ENCODE measurements around the gene BTBD7.
"Not testable (repeated sequence)": the region's sequence is repeated elsewhere in the genome, so short reads cannot be mapped to it uniquely, and the experiment has no call there.

The BTBD7 gene, protein sequence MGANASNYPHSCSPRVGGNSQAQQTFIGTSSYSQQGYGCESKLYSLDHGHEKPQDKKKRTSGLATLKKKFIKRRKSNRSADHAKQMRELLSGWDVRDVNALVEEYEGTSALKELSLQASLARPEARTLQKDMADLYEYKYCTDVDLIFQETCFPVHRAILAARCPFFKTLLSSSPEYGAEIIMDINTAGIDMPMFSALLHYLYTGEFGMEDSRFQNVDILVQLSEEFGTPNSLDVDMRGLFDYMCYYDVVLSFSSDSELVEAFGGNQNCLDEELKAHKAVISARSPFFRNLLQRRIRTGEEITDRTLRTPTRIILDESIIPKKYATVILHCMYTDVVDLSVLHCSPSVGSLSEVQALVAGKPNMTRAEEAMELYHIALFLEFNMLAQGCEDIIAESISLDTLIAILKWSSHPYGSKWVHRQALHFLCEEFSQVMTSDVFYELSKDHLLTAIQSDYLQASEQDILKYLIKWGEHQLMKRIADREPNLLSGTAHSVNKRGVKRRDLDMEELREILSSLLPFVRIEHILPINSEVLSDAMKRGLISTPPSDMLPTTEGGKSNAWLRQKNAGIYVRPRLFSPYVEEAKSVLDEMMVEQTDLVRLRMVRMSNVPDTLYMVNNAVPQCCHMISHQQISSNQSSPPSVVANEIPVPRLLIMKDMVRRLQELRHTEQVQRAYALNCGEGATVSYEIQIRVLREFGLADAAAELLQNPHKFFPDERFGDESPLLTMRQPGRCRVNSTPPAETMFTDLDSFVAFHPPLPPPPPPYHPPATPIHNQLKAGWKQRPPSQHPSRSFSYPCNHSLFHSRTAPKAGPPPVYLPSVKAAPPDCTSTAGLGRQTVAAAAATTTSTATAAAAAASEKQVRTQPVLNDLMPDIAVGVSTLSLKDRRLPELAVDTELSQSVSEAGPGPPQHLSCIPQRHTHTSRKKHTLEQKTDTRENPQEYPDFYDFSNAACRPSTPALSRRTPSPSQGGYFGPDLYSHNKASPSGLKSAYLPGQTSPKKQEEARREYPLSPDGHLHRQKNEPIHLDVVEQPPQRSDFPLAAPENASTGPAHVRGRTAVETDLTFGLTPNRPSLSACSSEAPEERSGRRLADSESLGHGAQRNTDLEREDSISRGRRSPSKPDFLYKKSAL

DNA sequence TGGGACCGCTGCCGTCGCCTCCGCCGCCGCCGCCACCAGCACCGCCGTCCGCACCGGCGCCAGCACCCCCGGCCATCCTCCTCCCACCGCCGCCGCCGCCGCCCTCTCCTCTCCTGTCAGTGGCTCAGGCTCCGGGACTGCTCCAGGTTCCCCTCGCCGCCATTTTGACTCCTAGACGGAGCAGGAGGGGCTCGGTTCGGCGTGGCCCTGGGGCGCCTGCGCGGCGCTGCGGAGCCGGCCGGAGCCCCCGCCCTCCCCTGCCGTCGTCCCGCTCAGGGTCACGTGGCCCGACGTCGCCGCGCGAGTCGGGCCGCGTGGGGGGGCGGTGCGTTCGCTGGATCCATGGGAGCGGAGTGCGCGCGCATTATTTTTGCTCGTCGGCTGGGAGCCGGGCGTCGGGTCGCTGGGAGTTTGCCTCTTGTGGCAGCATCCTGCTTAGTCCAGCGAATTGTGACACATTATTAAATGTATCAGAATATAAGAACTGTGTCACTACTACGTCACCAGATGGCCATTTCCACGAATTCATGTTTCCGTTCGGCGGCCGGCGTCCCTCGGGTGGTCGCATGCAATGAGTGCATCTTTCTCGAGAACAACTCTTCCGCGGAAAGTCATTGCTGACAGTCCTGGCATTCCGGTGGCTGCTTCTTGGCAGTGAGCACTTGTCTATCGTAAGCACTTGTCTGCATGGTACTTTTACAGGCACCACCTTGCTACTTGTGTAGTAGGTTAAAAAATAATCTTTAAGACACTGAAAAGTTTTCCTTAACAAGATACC is at the start of gene BTBD7:
TSS of gene BTBD7 (minus strand) at position 184 of the 778 bp plus-strand sequence. CDS start 36,985 bp downstream, outside the sequence.
- DNase-seq (ENCODE audit: low spot score): peak; percentile 97

DNA sequence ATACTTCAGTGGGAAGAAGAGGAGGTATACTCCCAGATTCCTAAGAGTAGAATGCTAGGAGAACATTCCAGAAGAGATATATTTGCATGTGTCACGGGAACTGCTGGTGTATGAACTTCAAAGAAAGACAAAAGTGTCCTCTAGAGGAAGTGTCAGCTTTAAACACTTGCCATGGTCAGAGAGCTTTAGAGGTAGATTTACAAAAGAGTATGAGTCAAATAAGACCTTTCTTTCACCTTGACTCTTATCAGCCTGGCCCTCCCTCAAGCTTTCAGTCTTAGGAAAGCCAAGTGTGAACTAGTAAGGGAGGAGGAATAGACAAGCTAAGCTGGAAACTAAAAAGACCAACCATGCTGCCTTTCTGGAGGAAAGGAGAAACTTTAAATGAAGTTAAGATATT is 48.8 kb upstream of the BTBD7 start:
- DNase-seq (ENCODE audit: low spot score): no peak

DNA sequence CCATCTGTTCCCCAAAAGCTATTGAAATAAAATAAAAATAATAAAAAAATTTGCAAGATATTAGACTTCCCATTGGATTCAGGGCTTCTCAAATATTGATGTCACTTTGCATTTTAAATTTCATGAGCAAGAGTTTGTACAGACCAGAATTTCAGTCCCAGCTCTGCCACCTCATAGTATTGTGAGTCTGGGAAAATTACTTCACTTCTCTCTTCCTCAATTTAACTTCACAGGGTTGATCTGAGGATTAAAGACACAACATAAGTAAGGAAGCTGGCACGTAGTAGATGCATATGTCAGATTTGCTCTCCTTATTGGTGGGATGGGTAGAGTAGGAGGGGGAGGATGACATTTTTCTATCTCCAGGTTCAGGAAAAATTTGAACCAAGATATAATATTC is 47.0 kb upstream of the BTBD7 start:
- DNase-seq (ENCODE audit: low spot score): no peak

DNA sequence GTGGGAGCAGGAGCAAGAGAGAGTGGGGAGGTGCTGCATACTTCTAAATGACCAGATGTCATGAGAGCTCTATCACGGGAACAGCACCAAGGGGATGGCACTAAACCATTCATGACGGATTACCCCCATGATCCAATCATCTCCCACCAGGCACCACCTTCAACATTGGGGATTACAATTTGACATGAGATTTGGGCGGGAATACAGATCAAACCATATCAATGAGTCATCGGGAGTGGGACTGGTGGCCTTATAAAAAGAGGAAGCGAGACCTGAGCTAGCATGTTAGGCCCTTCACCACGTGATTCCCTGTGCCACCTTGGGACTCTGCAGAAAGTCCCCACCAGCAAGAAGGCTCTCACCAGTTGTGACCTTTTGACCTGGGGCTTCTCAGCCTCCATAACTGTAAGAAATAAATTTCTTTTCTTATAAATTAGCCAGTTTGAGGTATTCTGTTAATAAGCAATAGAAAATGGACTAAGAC is 42.9 kb upstream of the BTBD7 start:
- no peak for DNase-seq (ENCODE audit: low spot score)

DNA sequence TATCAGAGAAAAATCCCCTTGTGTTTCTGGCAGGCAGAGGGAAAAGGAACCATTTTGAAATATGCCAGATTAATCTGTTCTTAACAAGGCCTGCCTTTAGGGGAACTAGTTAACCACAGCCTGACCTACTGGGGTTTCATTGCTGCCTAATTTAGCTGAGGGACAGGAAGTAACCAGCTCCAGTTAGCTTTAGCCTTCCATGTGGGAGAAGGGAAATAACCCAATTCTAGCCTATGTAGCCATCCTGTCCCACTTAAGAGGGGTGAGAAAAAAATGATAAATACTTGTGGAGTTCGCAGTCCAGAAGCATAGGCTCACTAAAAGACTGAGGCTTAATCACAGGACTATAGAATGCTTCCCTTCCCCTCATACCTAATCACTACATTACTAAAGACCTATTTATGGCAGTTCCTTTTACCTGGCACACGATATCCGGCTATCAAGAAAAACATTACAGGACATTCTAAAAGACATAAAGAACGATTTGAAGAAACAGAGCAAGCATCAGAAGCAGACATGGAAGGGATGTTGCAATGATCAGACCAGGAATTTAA is 37.0 kb upstream of the BTBD7 start:
- DNase-seq (ENCODE audit: low spot score): no peak

DNA sequence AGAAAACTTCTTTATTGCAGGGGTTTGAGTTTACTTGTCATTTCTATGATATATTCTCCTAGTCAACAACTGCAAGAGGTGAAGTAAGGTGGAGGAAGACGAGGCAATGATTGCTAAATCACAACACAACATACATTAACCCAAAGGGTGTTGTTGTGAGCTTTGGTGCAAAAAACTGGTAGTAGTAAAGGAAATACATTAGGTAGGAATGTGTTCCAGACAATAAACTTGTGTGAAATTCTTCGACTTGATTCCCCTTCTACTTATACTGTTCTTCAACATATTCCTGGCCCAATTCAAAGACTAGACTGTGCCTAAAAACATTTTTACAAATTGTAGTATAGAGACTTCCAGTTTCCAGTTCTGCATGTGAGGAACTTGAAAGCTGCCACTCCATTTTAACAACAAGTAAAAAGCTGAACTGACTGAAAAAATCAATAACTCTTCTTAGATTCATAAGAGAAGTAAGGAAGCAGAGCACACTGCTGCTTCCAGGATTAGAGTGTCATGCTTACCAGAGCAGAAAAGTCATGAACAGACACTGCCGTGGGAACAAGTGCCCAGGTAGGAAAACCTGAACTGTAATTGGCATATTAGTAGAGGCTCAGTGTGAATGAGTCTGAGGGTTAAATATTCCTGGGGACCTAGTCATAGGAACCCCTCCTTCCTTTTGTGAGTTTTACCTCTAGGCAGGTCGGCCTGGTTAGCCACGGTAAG is 36.3 kb upstream of the BTBD7 start:
- DNase-seq (ENCODE audit: low spot score): no peak

DNA sequence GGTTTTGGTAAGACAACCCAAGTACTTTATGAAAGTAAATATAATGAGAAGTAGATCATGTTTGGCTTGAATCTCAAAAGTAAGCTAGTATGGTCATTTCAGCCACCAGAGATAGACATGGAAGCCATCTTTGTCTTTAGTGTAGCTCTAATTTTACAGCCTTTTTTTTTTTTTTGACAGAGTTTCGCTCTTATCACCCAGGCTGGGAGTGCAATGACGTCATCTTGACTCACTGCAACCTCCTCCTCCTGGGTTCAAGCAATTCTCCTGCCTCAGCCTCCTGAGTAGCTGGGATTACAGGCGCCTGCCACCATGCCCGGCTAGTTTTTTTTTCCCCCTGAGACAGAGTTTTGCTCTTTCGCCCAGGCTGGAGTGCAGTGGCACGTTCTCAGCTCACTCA is 22.0 kb upstream of the BTBD7 start:
- not testable (repeated sequence) for DNase-seq (ENCODE audit: low spot score)

DNA sequence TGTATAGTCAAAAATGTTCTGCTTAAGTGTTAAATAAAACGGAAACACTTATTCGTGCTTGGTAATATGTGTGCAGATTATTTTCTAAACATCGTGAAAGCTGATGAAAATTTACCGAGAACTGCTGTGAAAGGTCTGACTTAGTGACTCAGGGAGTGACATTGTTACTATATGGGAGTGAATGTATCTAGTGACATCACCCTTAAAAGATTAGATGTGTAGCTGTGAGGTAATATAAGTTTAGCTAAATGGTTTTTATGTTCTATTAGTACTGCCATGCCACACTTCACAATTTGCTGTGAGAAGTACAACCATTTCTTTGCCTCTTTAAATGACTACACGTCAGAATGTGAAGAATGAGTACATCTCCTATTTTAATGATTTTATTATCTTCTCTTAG is 15.5 kb upstream of the BTBD7 start:
- no peak for DNase-seq (ENCODE audit: low spot score)

DNA sequence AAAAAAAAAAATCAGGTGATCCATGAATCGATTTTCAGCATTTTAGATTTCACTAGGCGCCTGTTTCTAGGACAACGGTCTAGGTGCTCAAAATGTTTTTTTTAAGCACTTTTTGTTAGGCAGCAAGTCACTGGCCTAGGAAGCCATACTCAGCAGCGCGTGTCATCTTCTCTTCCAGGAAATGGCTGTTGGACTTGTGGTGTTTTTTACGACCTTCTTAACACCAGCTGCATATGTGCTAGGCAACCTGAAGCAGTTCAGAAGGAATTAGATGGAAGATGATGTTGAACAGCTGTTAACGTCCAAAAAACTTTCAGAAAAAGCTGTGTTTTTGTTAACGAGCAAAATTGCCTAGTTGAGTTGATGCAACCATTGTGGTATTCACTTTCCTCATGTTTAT is 15.0 kb upstream of the BTBD7 start:
- no peak for DNase-seq (ENCODE audit: low spot score)

DNA sequence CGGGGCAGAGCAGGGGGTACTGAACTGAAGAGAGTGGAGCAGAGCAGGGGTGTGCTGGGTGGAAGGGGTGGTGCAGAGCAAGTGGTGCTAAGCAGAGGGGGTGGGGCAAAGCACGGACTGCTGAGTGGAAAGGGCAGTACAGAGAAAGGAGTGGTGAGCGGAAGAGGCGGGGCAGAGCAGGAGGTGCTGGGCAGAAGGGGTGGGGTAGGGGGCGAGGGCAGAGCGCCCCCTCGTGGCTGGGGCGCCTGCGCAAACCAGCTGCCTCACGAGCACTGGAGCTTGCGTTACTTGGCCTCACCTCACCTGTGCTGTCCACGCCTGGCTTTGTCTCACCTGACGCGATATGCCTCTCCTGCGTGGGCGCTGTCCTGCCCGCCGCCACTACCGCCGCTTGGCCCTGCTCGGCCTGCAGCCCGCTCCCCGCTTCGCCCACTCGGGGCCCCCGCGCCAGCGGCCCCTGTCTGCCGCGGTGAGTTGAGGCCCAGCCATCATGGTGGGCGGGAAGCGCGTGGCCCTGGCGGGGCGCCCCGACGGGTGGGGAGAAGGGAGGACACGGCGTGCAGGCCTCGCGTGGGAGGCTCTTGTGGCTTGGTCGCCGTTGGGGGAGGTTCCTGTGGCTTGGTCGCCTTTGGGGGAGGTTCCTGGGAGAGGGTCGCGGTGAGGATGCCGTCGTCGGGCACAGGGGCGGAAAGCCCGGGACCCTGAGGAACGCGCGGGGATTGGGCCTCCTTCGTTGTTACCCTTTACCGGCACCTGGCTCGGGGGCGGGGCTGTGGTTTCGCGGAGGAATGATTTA is 14.3 kb upstream of the BTBD7 start, which contains the start of gene COX8C:
TSS of gene COX8C (plus strand) at position 257 of the 796 bp plus-strand sequence. CDS start at position 344, 87 bp downstream.
- DNase-seq (ENCODE audit: low spot score): peak; percentile 34

DNA sequence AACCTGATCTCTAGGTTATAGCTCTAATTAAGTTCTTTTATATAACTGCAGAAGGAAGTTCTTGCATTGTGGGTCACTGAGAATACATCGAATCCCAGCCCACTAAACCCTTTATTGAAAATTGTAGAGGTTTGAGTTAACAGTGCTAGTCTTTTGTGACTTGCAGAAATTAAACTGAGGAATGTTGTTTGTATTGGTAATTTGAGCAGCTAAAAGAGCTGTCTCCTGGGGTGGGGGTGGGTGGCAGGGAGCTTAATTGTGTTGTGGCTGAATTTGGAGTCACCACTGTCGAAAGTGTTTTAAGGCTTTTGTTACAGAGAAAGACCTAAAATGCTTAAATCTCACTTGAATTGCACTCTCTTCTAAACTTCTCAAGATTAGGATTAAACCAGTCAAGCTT is 11.0 kb upstream of the BTBD7 start:
- no peak for DNase-seq (ENCODE audit: low spot score)

DNA sequence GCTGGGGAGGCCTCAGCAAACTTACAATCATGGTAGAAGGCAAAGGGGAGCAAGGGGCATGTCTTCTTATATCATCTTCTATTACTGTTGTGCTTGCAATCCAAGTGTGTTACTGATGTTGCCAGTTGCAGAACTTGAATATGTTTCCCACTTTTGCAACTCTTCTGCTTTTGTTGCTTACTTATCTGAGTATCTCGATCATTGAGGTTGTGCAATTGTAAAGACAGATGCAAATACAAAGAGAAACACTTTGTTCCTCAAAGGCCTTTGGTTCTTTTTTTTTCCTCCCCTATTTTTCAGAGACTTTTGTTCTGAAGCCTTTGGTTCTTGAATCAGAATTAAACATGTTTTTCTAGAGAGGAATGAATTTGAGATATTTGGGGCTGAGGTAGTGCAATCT is 10.4 kb upstream of the BTBD7 start:
- DNase-seq (ENCODE audit: low spot score): no peak

DNA sequence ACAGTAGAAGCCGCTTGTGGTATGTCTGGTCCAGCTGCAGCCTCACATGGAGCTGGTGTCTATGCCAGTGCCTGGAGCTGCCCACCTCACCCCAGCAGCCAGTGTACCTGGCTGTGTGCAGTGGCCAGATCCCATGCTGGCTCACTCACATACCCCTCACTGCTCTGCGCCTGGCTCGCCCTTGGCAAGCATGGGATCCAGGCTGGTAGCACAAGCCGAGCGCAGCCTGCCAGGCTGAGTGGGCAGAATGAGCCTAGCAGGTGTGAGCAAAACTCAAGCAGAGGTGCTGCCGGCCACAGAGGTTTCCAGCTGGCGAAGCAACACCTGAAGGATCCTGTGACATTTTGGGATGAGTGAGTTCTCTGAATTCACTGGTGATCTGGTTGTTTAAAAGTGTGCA is 5.0 kb upstream of the BTBD7 start:
- no peak for DNase-seq (ENCODE audit: low spot score)

DNA sequence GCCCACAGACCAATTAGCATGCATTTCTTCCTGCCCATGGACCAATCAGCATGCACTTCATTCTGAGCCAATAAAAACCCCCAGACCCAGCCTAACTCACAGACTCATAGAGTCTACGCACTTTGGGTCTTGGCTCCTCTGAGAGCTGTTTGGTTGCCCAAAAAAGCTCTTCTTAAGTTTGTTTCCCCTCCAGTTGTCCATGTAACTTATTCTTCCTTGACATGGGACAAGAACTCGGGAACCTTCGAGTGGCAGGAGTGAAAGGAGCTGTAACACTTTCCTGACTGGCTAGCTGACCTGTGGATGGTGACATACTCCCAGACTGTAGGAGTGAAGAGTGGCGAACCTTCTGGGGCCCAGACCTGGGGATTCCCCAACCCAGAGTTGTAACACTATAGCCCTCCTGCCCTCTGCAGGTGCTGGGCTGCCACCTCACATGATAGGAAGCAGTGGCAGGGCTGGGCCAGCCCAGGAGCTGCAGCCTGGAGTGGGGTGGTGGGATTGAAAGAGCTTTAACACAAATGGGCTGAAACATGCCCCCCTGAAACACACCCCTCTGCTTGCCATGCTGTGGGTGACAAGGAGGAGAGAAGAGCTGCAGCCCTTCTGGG is 4.4 kb upstream of the BTBD7 start:
- peak; percentile 38 for DNase-seq (ENCODE audit: low spot score)

DNA sequence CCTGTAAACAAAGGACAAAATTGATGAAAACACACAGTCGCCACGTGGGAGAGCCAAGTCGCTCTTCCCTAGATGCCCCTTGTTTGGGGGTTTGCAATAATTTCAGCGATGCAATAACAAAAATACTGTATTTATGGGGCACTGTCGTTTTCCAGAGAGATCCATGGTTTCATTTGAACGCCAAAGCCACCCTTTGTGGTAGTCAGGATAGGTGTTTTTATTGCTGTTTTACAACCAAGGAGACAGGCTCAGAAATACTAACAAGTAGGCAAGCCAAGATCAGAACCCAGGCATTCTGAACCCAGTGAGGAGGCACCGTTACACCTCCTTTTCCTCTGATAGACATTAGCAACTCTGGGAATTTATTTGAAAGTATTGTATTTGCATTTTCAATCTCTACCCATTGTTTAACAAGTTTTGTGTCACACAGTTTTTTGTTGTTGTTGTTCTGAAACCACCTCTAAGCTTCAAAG is 831 bp upstream of the BTBD7 start:
- DNase-seq (ENCODE audit: low spot score): no peak

DNA sequence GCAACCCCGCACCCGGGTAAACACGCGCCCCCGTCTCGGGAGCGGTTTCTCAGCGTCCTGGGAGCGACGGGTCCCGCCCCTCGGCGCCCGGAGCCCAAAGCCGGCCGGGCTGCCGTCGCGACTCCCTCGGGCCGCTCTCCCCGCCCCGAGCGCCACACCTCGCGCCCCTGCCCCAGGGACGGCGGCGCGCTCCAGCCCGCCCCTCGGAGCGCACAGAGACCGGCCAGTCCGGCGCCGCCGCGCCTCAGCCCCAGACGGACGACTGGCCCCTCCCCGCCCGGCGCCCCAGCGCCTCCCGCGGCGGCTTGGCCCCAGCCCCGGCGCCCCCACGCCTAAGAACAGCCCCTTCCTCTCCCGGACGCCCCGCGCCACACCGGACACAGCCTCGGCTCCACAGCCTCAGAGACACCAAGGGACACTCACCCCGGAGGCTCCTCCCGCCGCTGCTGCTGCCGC is 411 bp downstream of the BTBD7 start:
- DNase-seq (ENCODE audit: low spot score): peak; percentile 69

DNA sequence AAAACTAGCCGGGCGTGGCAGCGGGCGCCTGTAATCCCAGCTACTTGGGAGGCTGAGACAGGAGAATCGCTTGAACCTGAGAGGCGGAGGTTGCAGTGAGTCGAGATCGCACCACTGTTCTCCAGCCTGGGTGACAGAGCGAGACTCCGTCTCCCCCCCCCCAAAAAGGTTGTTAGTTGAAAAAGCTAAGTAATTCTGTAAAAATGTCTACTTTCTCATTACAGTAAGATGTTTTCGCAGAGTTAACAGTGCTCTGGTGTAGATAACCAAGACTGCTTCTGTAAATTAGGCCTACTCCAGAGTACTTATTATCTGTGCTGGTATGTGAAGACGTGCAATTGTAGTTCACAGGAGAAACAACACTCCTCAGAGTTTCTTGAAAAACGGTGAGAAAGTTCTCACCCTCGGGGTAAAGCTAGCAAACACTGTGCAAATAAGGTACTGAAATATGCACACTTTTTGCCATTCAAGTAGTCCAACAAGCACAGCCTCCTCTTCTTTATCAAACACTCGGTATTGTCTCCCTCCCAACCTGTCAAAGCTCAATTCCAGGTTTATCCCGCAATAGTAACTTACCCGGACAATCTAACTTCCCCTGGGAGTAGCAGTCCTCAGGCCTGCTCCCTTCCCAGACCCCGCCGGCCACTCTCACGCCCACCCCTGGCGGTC is 974 bp downstream of the BTBD7 start:
- DNase-seq (ENCODE audit: low spot score): no peak

DNA sequence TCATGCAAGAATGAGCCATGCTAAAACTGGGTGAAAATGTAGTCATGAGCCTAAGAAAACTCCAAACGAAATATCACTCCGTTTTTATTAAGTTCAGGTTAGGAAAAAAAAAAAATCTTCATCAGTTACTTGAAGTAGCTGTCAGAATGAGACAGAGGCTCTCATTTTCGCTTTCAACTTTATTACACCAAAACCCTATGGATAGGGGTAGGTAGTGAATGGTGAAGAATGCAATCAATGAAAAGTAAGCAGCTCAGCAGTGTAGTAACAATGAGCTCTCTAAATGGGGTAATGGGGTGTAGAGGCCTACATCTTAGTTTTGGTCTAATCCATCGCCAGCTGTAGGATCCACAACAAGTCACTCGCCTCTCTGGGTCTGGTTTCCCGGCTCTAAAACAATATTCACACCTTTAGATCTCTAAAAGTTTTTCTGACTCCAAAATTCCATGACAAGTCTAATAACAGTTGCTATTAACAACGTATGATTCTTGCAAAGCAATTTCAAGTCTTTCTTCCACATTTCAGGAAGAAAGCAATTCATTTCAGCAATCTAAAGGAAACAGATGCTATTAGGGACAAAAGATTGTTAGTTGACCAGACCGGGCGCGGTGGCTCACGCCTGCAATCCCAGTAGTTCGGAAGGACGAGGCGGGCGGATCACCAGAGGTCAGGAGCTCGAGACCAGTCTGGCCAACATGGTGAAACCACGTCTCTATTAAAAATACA is 1.7 kb downstream of the BTBD7 start:
- no peak for DNase-seq (ENCODE audit: low spot score)
